ENCODE measurements around the gene GALNT16.

DNA sequence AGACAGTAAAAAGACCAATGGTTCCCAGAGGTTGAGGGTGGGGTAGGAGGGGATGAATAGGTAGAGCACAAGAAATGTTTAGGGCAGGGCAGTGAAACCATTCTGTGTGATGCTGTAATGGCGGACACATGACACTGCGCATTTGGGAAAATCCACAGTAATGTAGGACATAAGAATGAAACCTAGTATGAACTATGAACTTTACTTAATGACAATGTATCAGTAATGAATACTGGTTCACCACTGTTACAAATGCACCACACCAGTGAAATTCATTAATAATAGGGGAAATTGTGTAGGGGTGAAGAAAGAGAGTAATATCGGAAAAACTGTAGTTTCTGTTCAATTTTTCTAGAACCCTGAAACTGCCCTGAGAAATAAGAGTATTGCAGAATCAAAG is 132.5 kb downstream of the GALNT16 start:
- TF ChIP-seq, protein P1, sequence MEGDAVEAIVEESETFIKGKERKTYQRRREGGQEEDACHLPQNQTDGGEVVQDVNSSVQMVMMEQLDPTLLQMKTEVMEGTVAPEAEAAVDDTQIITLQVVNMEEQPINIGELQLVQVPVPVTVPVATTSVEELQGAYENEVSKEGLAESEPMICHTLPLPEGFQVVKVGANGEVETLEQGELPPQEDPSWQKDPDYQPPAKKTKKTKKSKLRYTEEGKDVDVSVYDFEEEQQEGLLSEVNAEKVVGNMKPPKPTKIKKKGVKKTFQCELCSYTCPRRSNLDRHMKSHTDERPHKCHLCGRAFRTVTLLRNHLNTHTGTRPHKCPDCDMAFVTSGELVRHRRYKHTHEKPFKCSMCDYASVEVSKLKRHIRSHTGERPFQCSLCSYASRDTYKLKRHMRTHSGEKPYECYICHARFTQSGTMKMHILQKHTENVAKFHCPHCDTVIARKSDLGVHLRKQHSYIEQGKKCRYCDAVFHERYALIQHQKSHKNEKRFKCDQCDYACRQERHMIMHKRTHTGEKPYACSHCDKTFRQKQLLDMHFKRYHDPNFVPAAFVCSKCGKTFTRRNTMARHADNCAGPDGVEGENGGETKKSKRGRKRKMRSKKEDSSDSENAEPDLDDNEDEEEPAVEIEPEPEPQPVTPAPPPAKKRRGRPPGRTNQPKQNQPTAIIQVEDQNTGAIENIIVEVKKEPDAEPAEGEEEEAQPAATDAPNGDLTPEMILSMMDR (IDR thresholded peaks at IDR 0.05): no peak
- TF ChIP-seq POLR2A (IDR thresholded peaks at IDR 0.05): no peak
